AG08395 (cell line): ENCODE results near the gene SF3B4.

Source experiments
- DNase-seq: peaks from one replicate; pipeline ENCODE4 v3.0.0; 2012; ENCODE audit warnings: mixed read lengths, low spot score

SF3B4 gene

DNA sequence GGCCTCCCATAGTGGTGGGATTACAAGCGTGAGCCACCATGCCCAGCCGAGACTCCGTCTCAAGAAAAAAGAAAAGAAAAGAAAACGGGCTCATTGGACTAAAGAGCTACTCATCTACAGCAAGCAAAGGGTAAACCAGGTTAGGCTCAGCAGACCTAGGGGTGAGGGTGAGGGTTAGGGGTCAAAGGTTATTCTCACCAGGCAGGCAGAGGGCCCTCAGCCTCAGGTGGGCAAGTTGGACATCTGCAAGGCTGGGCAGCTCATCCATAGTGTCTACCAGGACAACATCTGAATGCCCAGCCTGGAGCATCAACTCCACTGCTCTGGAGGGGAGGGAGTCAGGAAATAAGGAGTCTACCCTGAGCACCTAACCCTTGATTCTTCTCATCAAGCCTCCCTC, 5.6 kb upstream of the SF3B4 start:
- DNase-seq = no peak

DNA sequence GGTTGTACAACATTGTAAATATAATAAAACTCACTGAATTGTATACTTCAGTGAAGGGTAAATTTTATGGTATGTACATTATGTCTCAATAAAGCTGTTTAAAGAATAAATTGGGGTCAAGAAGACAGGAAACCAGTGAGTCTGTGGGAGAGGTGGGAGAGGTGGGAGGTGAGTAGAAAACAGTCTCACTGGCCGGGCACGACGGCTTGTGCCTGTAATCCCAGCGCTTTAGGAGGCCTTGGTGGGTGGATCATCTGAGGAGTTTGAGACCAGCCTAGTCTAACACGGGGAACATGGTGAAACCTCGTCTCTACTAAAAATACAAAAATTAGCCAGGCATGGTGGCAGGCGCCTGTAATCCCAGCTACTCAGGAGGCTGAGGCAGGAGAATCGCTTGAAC, 4.9 kb upstream of the SF3B4 start:
- no peak for DNase-seq

DNA sequence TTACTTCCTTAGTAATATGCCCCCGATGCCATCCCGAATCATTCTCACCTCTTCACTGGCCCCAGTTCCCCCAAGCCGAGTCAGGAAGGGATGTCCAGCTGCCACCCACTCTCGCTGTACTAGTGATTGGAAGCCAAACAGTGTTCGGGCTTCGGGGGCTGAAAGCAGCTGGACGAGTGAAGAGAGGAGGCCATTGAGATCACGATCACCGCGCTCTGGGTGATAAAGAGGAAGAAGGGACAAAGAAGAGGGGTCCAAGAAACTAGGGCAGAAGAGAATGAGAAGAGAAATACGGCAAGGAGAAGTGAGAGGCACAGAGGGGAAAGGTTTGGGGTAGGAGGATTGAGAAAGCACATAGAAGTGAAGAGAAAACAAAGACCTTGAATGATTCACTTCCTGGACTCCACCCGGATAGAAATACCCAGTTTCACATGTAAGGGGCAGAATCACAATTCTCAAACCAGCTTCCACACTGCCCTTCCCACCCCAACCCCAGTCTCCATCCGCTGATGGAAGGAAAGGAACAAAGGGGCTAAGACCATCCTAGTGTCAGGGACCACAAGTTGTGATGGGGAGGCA, 3.7 kb upstream of the SF3B4 start:
- DNase-seq = no peak

DNA sequence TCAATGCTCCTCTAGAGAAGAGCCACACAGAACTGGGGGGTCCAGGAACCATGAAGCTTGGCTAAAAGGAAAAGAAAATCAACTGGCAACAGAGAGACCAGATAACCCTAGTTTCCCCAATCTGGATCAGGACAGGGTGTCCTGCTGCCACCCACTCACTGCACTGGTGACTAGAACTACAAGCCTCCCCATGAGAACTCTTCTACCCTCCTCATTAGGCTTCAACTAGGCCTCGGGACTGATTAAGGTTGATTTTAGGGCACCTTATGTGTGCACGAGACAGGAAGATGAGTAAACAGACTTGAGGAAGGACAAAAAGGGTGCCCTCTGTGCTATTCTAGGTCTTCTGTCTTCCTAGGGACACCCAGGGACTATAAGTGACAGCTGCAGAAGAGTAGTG, 2.3 kb upstream of the SF3B4 start:
- no peak for DNase-seq

DNA sequence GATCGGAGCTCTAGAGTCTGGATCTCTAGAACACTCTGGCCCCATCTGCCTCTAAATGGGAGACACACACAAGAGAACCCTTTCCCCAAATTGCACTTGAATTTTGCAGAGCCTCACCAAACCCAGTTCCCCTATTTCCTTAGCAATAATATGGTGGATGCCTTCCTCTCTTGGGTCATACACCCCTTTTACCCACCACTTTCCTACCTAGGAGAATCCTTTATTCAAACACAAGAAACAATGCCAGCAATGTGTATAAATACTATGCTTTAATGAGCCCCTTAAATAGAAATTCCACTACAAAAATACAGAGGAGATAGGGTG, 760 bp upstream of the SF3B4 start:
- DNase-seq = no peak

DNA sequence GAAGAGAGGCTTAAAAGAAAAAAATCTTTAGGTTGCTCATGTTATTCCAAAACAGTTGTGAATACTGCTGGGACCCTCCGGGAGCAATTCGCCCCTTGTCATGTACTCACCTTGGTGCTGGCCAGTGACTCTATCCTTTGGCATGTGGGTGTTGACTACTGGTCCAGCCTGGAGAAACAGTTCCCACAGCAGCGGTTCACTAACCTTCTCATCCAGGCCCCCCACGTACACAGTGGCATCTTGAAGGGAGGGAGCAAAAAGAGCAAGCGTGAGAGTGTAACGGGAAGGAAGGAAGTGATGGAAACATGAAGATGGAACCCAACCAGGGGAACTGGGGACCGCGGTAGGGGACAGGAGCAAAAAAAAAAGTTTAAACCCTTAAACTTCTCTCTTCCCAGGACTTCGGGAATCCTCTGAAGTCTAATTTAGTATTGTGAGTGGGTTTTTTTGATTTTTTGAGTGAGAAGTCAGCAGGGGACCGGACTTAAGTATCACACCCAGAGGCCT, 494 bp downstream of the SF3B4 start:
- DNase-seq = no peak

DNA sequence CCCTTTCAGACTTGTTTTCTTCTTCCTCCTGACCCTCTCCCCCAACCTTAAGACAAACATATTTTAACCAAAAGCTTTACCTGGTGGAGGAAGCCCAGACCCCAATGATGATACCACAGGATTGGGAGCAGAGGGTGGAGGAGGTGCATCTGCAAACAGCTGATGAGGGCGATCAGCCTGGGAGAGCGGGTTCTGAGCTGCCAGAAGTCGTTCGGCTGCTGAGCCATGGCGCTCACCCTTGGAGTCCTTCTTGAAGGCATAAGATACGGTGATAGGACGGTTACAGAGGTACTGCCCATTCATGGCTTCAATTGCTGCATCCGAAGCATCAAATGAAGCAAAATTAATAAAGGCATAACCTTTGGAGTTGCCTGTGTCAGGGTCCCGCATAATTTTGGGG, 1.3 kb downstream of the SF3B4 start:
- no peak for DNase-seq

DNA sequence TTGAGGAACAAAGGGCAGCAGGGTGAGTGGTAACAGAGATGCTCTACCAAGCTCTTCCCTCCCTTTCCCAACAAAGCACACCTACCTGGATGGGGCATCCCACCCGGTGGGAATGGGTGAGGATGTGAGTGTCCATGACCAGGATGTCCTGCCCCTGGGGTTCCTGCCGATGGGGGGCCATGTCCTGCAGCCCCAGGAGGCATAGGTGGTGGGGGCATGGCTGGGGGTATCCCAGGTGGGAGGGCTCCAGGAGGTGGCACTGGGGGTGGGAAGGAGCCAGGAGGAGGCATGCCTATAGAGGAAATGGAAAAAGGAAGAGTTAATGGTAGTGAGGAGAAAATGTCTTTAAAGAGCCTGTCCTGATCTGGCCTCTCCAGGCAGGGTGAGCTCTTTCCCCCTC, 1.9 kb downstream of the SF3B4 start:
- no peak for DNase-seq

DNA sequence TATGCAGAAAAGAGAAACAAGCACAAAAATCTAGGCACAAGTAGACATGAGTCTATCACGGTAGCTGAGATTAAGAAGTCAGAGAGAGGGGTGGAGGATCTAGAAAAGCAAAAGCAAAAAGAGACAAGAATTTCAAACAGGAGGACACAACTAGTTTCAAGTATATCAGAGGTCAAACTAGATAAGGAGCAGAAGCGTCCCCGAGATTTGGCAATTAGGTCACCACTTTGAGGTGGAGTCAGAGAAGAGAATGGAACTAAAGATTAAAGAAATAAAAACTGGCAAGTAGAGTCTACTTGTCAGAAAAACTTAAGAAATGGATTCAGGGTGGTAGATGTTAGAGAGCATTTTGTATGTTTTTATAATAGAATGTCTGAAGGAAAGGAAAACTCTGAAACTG, 2.3 kb downstream of the SF3B4 start:
- no peak for DNase-seq

DNA sequence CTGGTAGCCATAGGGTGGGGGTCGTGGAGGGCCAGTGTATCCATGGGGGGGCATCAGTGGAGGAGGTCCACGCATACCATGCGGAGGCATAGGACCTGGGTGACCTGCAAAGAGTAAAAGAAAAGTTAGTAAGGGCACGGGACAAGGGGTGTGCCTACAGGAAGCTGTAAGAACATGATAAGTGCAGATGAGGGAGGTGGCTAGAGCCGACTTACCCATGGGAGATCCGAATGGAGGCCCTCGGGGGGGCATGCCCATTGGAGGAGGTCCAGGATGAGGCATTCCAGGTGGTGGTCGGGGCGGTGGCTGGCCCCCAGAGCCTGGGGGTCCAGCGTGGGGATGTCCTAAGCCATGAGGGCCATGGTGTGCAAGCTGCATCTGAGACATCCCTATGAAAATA, 4.0 kb downstream of the SF3B4 start:
- DNase-seq = no peak

DNA sequence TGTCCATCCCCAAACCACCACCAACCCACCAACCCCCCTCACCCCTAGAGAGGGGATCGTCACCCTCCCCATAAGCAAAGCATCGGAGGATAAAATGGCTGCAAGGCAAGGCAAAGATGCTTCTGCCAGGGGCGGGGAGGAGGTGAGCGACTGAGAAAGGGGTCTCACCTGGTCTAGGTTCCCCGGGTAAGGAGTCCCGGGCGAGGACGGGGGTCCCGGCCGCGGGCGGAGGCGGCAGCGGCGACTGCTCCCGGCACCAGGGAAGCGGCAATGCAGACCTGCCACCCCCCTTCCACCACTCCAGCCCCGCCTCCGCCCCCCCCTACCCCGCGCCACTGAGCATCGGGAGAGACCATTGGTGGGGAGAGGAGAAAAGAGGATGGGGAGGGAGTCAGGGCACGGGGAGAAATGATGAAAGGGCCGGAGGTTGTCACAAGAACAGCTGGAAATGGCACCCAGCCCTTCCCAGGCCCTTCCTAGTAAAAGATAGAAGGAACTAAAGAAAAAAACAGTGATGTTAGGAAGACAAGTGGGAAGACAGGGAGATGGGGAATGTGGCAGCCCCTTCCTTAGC, 9.9 kb downstream of the SF3B4 start, which contains the start of gene SV2A:
Gene SV2A (minus strand): TSS at position 274 of the 574 bp plus-strand sequence. CDS start 4,004 bp downstream, outside the sequence.
- peak; percentile 82 for DNase-seq

DNA sequence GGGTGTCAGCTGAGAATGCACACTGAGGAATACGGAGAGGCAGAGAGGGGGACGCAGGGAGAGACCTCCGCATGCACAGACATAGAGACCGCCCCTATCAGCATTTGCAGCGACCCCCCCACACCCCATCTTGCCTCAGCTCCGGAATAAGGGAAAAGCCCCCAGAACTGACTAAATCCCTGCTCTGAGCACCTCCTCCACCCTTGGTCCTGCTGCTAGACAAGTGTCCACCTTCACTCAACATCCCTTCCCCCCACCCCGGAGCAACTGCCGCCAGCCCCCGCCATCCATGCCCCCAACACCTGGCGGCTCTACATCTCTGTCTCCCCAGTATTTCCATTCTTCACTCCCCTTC, 10.7 kb downstream of the SF3B4 start:
- no peak for DNase-seq

DNA sequence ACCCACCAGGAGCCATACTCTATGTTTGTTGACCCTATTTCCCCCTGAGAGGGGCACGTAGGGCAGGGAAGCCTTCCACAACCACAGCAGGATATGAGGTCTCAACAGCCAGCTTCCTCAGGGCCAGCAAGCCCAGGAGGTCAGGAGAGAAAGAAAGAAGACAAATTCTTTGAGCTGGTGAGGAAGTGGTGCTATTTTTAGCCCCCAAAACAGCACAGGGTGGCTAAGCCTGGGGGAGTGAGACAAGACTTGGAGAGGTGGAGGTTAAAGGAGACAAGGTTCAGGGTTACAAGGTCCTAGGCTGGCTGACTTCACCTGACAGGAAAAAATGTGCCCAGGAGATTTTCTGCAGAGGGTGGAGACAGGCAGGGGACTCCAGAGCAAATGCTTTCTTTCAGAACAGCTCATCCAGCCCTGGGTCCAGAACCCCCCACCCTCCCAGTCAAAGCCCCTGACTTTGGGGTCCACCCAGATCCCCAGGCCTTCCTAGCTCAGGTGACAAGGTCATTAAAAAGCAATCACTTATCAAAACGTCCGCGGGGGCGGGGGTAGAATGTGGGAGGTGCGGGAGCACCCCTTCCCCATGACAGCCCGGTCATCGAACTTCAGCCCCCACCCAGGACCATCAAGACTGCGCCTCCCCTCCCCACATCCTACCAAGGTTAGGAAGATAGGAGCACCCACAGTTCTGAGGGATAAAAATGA, 11.3 kb downstream of the SF3B4 start:
- DNase-seq = no peak

DNA sequence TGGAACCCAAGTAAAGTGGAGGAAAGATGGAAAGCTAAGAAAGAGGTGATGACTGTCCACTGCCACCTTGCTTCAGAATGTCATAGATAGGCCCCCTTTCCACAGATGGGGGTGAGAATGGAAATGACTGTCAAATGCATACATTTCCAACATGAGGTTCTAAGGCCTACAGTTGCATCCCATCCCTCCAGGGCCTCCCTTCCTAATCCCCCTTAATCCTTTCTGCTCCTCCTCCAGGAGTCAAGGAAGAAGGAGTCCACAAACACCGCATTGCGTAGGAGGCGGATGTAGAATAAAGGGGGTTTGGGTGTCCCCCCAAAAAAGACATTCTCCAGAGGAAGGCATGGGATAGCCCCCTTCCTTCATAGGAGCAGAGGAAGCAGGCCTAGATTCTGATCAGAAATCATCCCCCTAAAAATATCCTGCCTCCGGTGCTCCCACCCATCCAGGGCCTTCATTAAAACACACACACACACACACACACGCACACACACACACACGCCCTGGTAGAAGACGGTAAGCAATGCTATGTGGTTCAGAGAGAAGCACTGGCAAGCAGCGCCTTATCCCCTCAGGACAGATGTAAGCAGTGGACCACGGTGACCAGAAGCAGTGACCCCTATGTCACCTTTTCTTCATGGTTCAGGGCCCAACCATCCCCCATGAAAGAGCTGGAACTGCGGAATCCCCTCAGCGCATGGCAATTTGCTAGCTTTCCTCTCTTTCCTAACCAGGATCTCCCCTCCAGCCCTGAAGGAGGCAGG, 12.0 kb downstream of the SF3B4 start:
- no peak for DNase-seq

DNA sequence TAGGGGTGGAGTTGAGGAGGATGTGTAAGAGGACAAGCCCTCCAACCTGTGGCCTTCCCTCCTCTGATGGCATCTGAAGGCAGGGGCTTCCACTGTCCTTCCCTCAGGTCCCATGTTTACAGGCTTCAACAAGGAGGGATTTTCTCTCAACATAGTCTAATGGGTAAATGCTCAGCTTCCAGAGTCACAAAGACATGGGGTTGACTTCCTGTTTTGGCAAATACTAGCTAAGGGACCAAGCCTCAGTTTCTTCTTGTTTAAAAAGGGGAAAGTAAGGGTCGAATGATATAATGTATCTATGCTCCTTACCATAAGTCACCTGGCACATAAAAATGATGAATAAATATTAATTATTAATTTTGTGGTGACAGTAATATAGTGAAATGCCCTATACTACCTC, 13.1 kb downstream of the SF3B4 start:
- no peak for DNase-seq

DNA sequence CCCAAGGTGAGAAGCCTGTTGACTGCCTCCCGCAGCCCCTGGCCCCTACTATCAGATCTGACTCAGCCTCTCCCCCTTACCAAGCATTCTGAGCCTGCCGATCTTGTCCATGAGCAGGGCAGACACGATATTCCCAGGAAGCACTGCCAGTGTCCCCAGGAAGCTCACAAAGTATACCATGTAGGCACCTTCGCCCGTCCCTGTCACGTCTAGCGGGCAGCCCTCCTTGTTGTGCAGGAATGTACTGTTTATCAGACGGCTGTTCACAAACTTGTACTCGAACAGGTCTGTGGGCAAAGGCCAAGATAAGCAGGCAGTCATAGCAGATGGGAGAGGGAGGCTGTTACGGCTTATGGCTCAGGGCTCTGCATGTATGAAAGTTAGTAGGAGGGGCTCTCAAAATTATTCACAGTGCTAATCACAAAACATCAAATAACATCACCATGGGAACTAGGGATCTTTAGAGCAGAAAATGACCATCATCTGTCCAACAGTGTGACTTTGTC, 21.0 kb downstream of the SF3B4 start:
- DNase-seq = no peak

DNA sequence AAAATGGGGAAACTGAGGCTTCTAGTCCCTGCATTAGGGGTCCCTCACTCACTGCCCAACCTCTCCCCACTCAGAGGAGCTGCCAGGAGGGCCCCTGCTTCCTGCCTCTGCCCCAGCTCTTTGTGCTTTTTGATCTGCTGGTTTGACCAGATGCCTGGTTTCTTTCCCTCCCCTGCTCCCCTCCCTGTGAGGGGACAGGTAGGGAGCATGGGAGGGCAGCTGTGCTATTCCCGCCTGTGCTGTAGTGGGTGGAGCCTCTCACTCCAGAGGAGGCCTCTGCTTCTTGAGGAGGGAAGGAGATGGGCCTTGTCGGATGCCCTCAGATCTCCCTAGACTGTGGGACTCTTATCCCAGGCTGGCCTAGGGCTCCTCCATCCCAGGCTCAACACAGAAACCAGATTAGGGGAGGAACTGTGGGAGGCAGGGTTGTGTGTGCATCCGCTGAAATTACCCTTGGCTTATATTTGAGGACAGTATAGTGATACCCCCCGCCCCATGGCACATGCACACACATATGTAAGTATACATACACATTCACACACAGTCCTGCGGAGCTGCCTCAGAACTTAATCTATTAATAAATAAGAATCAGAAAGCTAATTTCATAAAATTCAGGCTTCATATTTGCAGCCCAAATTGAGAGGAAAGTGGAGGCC, 23.6 kb downstream of the SF3B4 start:
- no peak for DNase-seq

DNA sequence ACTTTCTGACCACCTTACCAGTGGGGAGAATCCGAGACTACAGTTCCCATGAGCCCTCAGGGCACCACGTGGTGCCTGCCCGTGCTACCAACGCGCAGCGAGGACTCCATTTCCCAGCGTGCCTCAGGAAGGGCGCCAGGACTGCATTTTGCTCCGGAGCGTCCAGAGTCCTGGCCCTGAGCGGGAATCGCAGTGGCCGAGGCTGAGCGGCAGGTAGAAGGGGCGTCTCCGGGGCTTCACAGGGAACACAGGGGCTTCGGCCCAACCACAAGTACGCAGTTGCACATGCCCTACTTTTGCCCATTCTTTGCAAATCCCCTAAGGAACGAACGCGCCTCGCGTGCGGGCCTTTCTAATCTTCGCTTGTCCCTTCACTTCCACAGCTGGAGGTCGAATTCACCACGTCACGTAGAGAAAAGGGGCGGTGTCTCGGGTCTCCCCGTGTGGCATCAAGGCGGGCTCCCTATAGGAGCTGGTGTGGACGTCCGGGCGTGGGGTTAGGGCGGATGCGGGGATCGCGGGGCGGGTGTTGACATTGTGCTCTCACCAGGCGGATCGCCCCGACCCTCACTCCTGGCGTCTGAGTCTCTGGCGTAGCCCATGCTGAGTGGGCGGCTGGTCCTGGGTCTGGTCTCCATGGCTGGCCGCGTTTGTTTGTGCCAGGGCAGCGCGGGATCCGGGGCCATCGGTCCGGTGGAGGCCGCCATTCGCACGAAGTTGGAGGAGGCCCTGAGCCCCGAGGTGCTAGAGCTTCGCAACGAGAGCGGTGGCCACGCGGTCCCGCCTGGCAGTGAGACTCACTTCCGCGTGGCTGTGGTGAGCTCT, 27.9 kb downstream of the SF3B4 start, which contains the start of gene BOLA1:
Gene BOLA1 (plus strand): TSS at position 109 of the 825 bp plus-strand sequence. CDS start 492 bp downstream, at position 601.
- peak; percentile 97 for DNase-seq

DNA sequence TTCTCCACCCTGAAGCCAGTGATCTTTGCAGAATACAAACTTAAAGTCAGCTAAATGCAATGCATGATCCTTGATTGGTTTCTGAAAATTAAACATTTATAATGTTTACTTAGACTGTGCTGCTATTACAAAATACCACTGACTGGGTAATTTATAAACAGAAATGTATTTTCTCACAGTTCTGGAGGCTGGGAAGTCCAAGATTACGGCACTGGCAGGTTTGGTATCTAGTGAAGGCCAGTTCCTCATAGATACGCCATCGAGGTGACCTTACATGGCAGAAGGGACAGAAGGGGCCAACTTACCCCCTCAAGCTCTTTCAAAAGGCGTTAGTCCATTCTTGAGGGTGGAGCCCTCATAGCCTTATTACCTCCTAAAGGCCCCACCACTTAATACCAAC, 31.0 kb downstream of the SF3B4 start:
- no peak for DNase-seq

DNA sequence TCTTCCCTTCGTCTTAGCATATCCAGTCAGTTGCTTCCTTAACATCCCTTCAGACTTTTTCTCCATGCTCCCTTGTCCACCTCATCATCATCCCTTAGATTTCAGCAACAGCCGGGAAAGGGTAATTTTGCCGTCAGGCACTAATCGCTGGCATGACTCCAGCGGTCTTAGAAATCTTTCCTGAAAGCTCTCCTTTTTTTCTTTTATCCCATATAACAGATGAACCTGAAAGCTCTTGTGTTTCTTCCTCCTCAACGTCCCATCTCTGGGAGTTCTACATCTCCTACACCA, 38.7 kb downstream of the SF3B4 start:
- no peak for DNase-seq

DNA sequence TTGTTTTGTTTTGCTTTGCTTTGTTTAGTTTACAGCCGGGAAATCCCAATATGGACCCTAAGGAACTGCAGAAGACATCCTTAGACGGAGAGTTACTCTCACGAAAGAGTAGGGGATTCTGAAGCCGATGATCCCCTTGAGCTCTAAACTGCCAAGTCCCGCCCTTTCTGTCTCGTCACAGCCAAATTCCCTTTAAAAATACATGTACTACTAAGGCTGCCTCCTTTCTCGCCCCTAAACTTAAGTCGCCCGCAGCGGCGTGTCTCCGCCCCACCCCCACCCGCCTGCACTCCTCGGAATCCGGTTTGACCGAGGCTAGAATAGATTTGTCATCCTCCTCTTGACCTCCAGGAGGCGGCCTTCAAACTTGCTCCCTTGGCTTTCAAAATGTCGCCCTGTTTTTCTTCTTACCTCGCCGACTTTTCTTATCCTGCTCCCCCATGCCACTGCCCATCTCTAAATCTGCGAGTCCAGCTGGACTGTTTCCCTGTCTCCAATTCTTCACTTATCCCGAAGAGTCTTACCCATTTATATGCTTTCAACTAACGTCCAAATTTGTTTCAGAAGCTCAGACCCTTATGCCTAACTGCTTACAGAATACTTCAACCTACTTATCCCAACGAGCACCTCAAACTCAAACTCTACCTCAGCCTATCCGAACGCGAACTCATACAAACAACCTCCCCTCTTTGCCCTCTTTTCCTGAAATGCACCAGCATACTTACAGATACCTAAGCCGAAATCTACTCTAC, 39.2 kb downstream of the SF3B4 start:
- DNase-seq = peak; percentile 78
